K562 treated with DMSO at 1 percent for 24 hours (cell line): Measurements from ENCODE around the gene ABCD3. TPM values are rescaled to one million over a fixed set of nuclear protein-coding genes. Genes with fewer than 3 reads are reported as not detected.

Experiments
- total RNA-seq: library from RNA; unstranded; fragments of 300-600 nt; gene quantifications from 2 replicates; pipeline ENCODE4 v1.2.3, GENCODE V29; 2022; ENCODE audit warnings: low read depth; ENCODE audit not compliant: insufficient read depth

The ABCD3 gene
- total RNA-seq, result 11.1 and 14.6 TPM in 2 replicates

GRCh38 chr1:94417978-94418663 is at the start of gene ABCD3:
ABCD3 (plus strand) TSS chr1:94418389; CDS start chr1:94418479, 90 bp downstream.

GRCh38 chr1:94541246-94542087 is 123.3 kb downstream of the ABCD3 start, which contains the start of gene F3:
F3 (minus strand) TSS chr1:94541759; CDS start chr1:94541636, 123 bp downstream.

Other genes starting within 250 kb of the ABCD3 start
- gene ARHGAP29, start 180.8 kb upstream of the ABCD3 start, total RNA-seq, result 0.05 TPM in 1 of 2 replicates, not detected in the other
- not detected in 2 replicates for gene F3, start 123.4 kb downstream of the ABCD3 start, total RNA-seq